Spleen (tissue), 11 donors: ENCODE measurements around the gene SNRPA. TPM values are rescaled to one million over a fixed set of nuclear protein-coding genes. Genes with fewer than 3 reads are reported as not detected.
A peak's percentile ranks its signal among the peaks of the same experiment; 100 is the strongest.

Experiments
- DNase-seq: peaks from one replicate; pipeline ENCODE4 v3.0.0-alpha.2; 2020
- H3K27ac ChIP-seq, 8 donors: fragments of 200-600 bp; sonication (generic) in 7 of 8; 1 replicate in 4 of 8; 2 replicates in 4 of 8; pipeline versions ENCODE4 v1.5.0 to v1.8.0; 2016 to 2021; ENCODE audit warnings: inconsistent platforms in 4 of 8, mild to moderate bottlenecking in 4 of 8, moderate library complexity in 1 of 8
- H3K27me3 ChIP-seq, 7 donors: fragments of 200-600 bp; sonication (generic) in 6 of 7; replicated peaks in 1 of 7; 1 replicate in 4 of 7; 2 replicates in 3 of 7; pipeline versions ENCODE4 v1.5.0 to v1.8.0; 2016 to 2021; ENCODE audit warnings: inconsistent platforms in 3 of 7, mild to moderate bottlenecking in 1 of 7
- H3K36me3 ChIP-seq, 6 donors: fragments of 200-600 bp; sonication (generic) in 5 of 6; 1 replicate in 4 of 6; 2 replicates in 2 of 6; pipeline versions ENCODE4 v1.5.0 to v1.8.0; 2016 to 2021; ENCODE audit warnings: inconsistent platforms in 2 of 6
- H3K4me1 ChIP-seq, 6 donors: fragments of 200-600 bp; sonication (generic) in 5 of 6; 1 replicate in 3 of 6; 2 replicates in 3 of 6; pipeline versions ENCODE4 v1.5.0 to v1.8.0; 2016 to 2021; ENCODE audit warnings: inconsistent platforms in 3 of 6
- H3K4me3 ChIP-seq, 8 donors: fragments of 200-600 bp; sonication (generic) in 7 of 8; 1 replicate in 4 of 8; 2 replicates in 4 of 8; pipeline versions ENCODE4 v1.5.0 to v1.8.0; 2016 to 2021; ENCODE audit warnings: inconsistent platforms in 4 of 8, mild to moderate bottlenecking in 4 of 8, moderate library complexity in 2 of 8
- H3K9me3 ChIP-seq, 8 donors: fragments of 200-600 bp; sonication (generic) in 7 of 8; 1 replicate in 4 of 8; 2 replicates in 4 of 8; pipeline versions ENCODE4 v1.5.0 to v1.8.0; 2016 to 2021; ENCODE audit warnings: inconsistent platforms in 4 of 8
- CTCF ChIP-seq, 11 experiments: fragments of 200-600 bp in 7 of 11; fragments of 450-650 bp in 4 of 11; sonication (generic) in 4 of 11; IDR thresholded peaks in 8 of 11; conservative IDR thresholded peaks in 3 of 11; 1 replicate in 7 of 11; 2 replicates in 4 of 11; pipeline versions ENCODE4 v1.4.0 to v1.8.0; 2016 to 2021; ENCODE audit warnings: antibody characterized with exemption in 11 of 11, inconsistent platforms in 4 of 11, mild to moderate bottlenecking in 1 of 11
- POLR2A ChIP-seq, 3 donors: fragments of 450-650 bp; IDR thresholded peaks; one replicate each; pipeline ENCODE4 v1.5.1; 2017; ENCODE audit warnings: antibody characterized with exemption in 3 of 3, mild to moderate bottlenecking in 1 of 3
- POLR2AphosphoS5 ChIP-seq, 3 donors: sonication (generic); formaldehyde crosslinking; IDR thresholded peaks; one replicate each; pipeline ENCODE4 v1.5.1; 2017; ENCODE audit warnings: antibody characterized with exemption in 3 of 3
- WGBS, 5 donors: extraction: QIAGEN DNeasy Blood & Tissue Kit in 3 of 5; methylation state at CpG; one replicate each; pipeline versions ENCODE4 v1.1.5 to v1.1.7; 2013 to 2018; 5-methylcytosine and 5-hydroxymethylcytosine counted together
- intact Hi-C: fragments of 100-400 bp; cut with DNase I; formaldehyde crosslinking; loops from one replicate; pipeline ENCODE4 v1.15.0; 2023; ENCODE audit warnings: low total_unique reads
- polyA plus RNA-seq, 3 donors: library from polyadenylated mRNA; stranded (reverse); fragments of 200-250 nt; gene quantifications; one replicate each; pipeline ENCODE4 v1.2.1, GENCODE V29; 2013
- total RNA-seq, 7 donors: library from RNA; depleted of rRNA in 3 of 7; stranded (reverse); fragments of >200 nt in 3 of 7; fragmentation: NEBNext Ultra II Directional in 4 of 7; extraction: Animal tissue kit (Norgen Biotek cat#: 25700) in 4 of 7; gene quantifications; one replicate each; pipeline versions ENCODE4 v1.1.0 to v1.2.1, GENCODE V29; 2016 to 2021
- donor health status: healthy with polysubstance abuse.
- donor health status: DM: no; HTN: no; CAD: no; lungs with moderate emphysema.
- donor health status: DM: no; HTN: no; CAD: no.
- donor health status: Bipolar disorder and iron deficiency.
- donor health status: healthy.
- donor health status: DM: no; HTN: no; CAD: no.
- donor health status: DM: yes; HTN: yes; CAD: no.

Gene SNRPA
- total and polyA plus RNA-seq, 10 donors, result 52.9 to 76.9 (median 64.1) TPM

- Histone ChIP-seq H3K4me3 (no peak overlapping the region), H3K27me3 (no peaks in the 10 kb centered on the region), H3K9me3 (no peaks in the 10 kb centered on the region), H3K4me1 (peaks cover 0 to 24% (median 13%) of the 10 kb centered on the region in 6 donors), H3K36me3 (peaks cover 0 to 62% (median 31%) of the 10 kb centered on the region in 6 donors), H3K27ac (peak overlapping the region in 1 of 8 donors; percentile 0)
- no peak for DNase-seq
- no peak for TF ChIP-seq POLR2A (IDR thresholded peaks at IDR 0.05)
- no peak for TF ChIP-seq CTCF (IDR thresholded peaks at IDR 0.05 in 8 of 11, conservative IDR thresholded peaks at IDR 0.05 in 3 of 11)
- peak in 1 of 3 donors; percentile 73 for TF ChIP-seq POLR2AphosphoS5 (IDR thresholded peaks at IDR 0.05)
- intact Hi-C loops, result no loop called here
- 85 to 94% (median 93%) methylated on average over 7 to 17 of the region's 17 CpGs for WGBS, 5 donors
Observed at GRCh38 chr19:40742477-40742876, 8.5 kb upstream of the SNRPA start.

GRCh38 chr19:40742886-40743285 lies 8.1 kb upstream of the SNRPA start:
- no peak overlapping the region for H3K27ac ChIP-seq
- intact Hi-C loops, result no loop called here

GRCh38 chr19:40743926-40744325 lies 7.1 kb upstream of the SNRPA start:
- WGBS, 5 donors, result 81 to 95% (median 93%) methylated on average over 7 to 10 of the region's 10 CpGs
- TF ChIP-seq POLR2AphosphoS5 (IDR thresholded peaks at IDR 0.05), result peak in 1 of 3 donors; percentile 60
- no peak for TF ChIP-seq POLR2A (IDR thresholded peaks at IDR 0.05)
- Histone ChIP-seq H3K4me3 (no peak overlapping the region), H3K9me3 (no peaks in the 10 kb centered on the region), H3K36me3 (peaks cover 0 to 47% (median 21%) of the 10 kb centered on the region in 6 donors), H3K27me3 (no peaks in the 10 kb centered on the region), H3K4me1 (peaks cover 0 to 38% (median 19%) of the 10 kb centered on the region in 6 donors), H3K27ac (peak overlapping the region in 2 of 8 donors; percentile 72 to 75)
- no peak for DNase-seq
- intact Hi-C loops, result no loop called here

More at GRCh38 chr19:40742886-40743285, 8.1 kb upstream of the SNRPA start:
- Histone ChIP-seq H3K4me3 (no peak overlapping the region), H3K4me1 (peaks cover 0 to 28% (median 14%) of the 10 kb centered on the region in 6 donors), H3K9me3 (no peaks in the 10 kb centered on the region), H3K27me3 (no peaks in the 10 kb centered on the region), H3K36me3 (peaks cover 0 to 58% (median 28%) of the 10 kb centered on the region in 6 donors)
- WGBS, 5 donors, result 89 to 95% (median 93%) methylated on average over 10 to 12 of the region's 12 CpGs
- TF ChIP-seq CTCF (IDR thresholded peaks at IDR 0.05 in 8 of 11, conservative IDR thresholded peaks at IDR 0.05 in 3 of 11) (no peak), POLR2AphosphoS5 (IDR thresholded peaks at IDR 0.05) (no peak), POLR2A (IDR thresholded peaks at IDR 0.05) (no peak)
- DNase-seq, result no peak

- H3K27ac ChIP-seq, result peak overlapping the region in 7 of 8 donors; percentile 23 to 75 (median 67)
- H3K36me3 ChIP-seq, result peaks cover 0 to 39% (median 13%) of the 10 kb centered on the region in 6 donors
- no peak for DNase-seq
- no peaks in the 10 kb centered on the region for H3K27me3 ChIP-seq
- H3K4me1 ChIP-seq, result peaks cover 4 to 47% (median 27%) of the 10 kb centered on the region in 6 donors
- no peaks in the 10 kb centered on the region for H3K9me3 ChIP-seq
- whole genome bisulfite sequencing, 5 donors, result 70 to 80% (median 76%) methylated on average over 11 to 17 of the region's 17 CpGs
- H3K4me3 ChIP-seq, result no peak overlapping the region
- TF ChIP-seq POLR2AphosphoS5 (IDR thresholded peaks at IDR 0.05) (peak in 1 of 3 donors; percentile 22), POLR2A (IDR thresholded peaks at IDR 0.05) (no peak), CTCF (IDR thresholded peaks at IDR 0.05 in 8 of 11, conservative IDR thresholded peaks at IDR 0.05 in 3 of 11) (peak in 6 of 11 experiments; percentile 17 to 35 (median 27))
- intact Hi-C loops, result no loop called here
Observed at GRCh38 chr19:40744554-40745401, 6.2 kb upstream of the SNRPA start.
